ENCODE results near the gene TMEM9. TPM values are rescaled to one million over a fixed set of nuclear protein-coding genes. Genes with fewer than 3 reads are reported as not detected.

The TMEM9 gene
- total RNA-seq, 1 experiment from 2014 or later = 50.2 TPM

GRCh38 chr1:201181726-201182125 lies 27.5 kb upstream of the TMEM9 start:
- ChIA-PET POLR2A (no interaction called here), CTCF (no interaction called here)
- BruUV-seq (replicated peaks) = no TSS peak
- Histone ChIP-seq H3K4me3 (ENCODE audit: low read depth in 2 of 2, low read length in 2 of 2) (no peak overlapping the region), H3K27ac (ENCODE audit: low read length) (no peak overlapping the region), H3K4me1 (ENCODE audit: control insufficient read depth, insufficient read depth, low read length) (no peaks in the 10 kb centered on the region), H3K9me3 (ENCODE audit: control insufficient read depth, insufficient read depth, low read depth, low read length) (no peaks in the 10 kb centered on the region), H3K27me3 (ENCODE audit: control insufficient read depth, insufficient read depth, low read length) (peaks cover 16% of the 10 kb centered on the region), H3K36me3 (ENCODE audit: control insufficient read depth, insufficient read depth, low read length) (no peaks in the 10 kb centered on the region)
- DNase-seq (ENCODE audit: low read depth, low spot score) (no peak), ATAC-seq (no peak)
- intact Hi-C loops (cut with micrococcal nuclease; ENCODE audit: unreplicated experiment) = no loop called here
- no peak for TF ChIP-seq CTCF (IDR thresholded peaks at IDR 0.05)
- TF ChIP-seq POLR2AphosphoS5 (IDR thresholded peaks at IDR 0.05; ENCODE audit: low read depth, low read length) = no peak
- no peak for TF ChIP-seq REST (IDR thresholded peaks at IDR 0.05; ENCODE audit: insufficient read depth in 1 of 2, low read depth in 2 of 2, low read length in 1 of 2)
- TF ChIP-seq TCF7L2 (IDR thresholded peaks at IDR 0.05; ENCODE audit: low read depth, low read length) = no peak
- TF ChIP-seq SIN3A (IDR thresholded peaks at IDR 0.05; ENCODE audit: borderline replicate concordance, insufficient read depth, low read depth, low read length) = no peak
- in situ Hi-C loops (cut with HindIII; ENCODE audit: low pct_unique_long_range_greater_than_20kb, low sequenced_read_pairs) = no loop called here

GRCh38 chr1:201181323-201181722 lies 27.0 kb upstream of the TMEM9 start:
- Histone ChIP-seq H3K4me1 (ENCODE audit: control insufficient read depth, insufficient read depth, low read length) (no peaks in the 10 kb centered on the region), H3K4me3 (ENCODE audit: low read depth in 2 of 2, low read length in 2 of 2) (no peak overlapping the region), H3K27ac (ENCODE audit: low read length) (no peak overlapping the region), H3K9me3 (ENCODE audit: control insufficient read depth, insufficient read depth, low read depth, low read length) (no peaks in the 10 kb centered on the region), H3K36me3 (ENCODE audit: control insufficient read depth, insufficient read depth, low read length) (no peaks in the 10 kb centered on the region), H3K27me3 (ENCODE audit: control insufficient read depth, insufficient read depth, low read length) (peaks cover 16% of the 10 kb centered on the region)
- TF ChIP-seq TCF7L2 (IDR thresholded peaks at IDR 0.05; ENCODE audit: low read depth, low read length) = no peak
- TF ChIP-seq CTCF (IDR thresholded peaks at IDR 0.05) = no peak
- TF ChIP-seq SIN3A (IDR thresholded peaks at IDR 0.05; ENCODE audit: borderline replicate concordance, insufficient read depth, low read depth, low read length) = no peak
- no peak for TF ChIP-seq REST (IDR thresholded peaks at IDR 0.05; ENCODE audit: insufficient read depth in 1 of 2, low read depth in 2 of 2, low read length in 1 of 2)
- TF ChIP-seq POLR2AphosphoS5 (IDR thresholded peaks at IDR 0.05; ENCODE audit: low read depth, low read length) = no peak
- ATAC-seq = no peak
- intact Hi-C loops (cut with micrococcal nuclease; ENCODE audit: unreplicated experiment) = no loop called here
- ChIA-PET CTCF (no interaction called here), POLR2A (no interaction called here)
- in situ Hi-C loops (cut with HindIII; ENCODE audit: low pct_unique_long_range_greater_than_20kb, low sequenced_read_pairs) = no loop called here
- no TSS peak for BruUV-seq (replicated peaks)
- no peak for DNase-seq (ENCODE audit: low read depth, low spot score)
